Hematopoietic multipotent progenitor cell (in vitro differentiated cells): ENCODE results near the gene HS2ST1. TPM values are rescaled to one million over a fixed set of nuclear protein-coding genes. Genes with fewer than 3 reads are reported as not detected.

ENCODE experiments used
- DNase-seq, 3 donors: peaks; one replicate each; pipeline ENCODE4 v3.0.0-alpha.2; 2011 to 2015; ENCODE audit warnings: low read depth in 2 of 3, low spot score in 2 of 3
- total RNA-seq: library from RNA; depleted of rRNA; stranded (reverse); fragments of >200 nt; gene quantifications from one replicate; pipeline ENCODE4 v1.2.3, GENCODE V29; 2012

HS2ST1 gene
- total RNA-seq, 1 donor: 6.2 TPM

DNA sequence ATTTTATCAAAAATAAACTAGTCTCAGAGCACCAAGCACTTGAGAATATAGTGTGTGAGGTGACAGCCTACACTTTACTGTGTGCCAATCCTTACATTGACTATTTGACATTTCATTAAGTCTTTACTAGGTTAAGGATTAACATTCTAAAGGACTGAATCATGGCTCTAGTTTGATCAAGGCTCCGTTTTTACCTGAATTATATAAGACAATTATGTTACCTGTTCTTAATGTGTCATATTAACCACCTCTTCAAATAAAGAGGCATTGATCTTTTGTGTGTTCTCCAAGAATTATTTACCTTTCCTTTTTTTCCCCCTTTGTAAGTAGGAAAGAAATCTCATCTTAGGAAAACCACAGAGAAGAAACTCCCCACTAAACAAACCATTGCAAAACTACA is 189.7 kb downstream of the HS2ST1 start:
- DNase-seq: no peak

DNA sequence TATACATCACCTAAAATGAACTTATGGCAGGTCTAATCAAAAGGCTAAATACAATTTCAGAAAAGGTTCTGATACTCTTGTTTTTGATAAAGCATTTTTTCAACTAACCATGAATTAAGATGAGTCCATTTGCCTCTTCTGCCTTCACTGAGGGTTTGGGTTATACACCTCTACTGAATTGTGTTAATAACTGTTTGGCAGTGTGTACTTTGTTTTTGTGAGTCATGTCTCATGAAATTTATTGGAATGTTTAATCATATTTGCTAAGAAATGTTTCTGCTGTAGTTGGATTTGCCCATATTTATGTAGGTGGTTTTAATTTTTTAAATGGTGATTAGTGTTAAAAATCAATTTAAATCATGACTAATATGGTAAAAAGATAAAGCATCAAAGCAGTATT is 190.5 kb downstream of the HS2ST1 start:
- no peak for DNase-seq

DNA sequence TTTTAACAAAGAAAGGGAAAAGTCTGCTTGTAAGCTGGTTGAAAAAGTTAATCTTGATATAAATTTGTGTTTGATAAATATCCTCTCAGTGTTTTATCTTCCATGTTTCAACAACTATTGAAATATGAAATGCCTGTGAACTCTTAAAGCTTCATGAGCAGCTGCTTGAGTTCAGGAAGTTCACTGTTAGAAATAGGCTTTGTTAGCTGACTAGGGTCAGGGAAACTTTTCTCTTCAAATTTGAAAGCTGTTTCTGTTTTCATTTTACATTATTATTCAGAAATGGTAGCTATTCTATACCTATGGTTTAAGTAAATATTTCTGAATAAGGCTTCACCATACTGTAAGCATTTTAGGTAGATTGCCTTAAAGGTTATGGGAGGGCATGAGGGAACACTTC is 191.7 kb downstream of the HS2ST1 start:
- DNase-seq: no peak

DNA sequence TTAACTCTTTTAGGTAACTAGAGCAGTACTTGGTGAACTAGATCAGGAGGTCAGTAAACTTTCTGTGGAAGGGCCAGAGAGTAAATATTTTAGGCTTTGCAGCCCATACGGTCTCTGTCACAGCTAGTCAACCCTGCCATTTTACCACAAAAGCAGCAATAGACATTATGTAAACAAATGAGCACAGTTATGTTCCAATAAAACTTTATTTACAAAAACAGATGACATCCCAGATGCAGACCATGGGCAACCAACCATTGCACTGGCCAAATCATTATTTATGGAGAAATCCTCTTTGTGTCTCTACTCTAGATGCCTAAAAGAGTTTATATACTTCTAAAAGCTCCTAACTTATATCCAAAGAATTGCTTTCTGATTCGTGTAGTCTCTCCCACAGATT is 192.4 kb downstream of the HS2ST1 start:
- DNase-seq: no peak

DNA sequence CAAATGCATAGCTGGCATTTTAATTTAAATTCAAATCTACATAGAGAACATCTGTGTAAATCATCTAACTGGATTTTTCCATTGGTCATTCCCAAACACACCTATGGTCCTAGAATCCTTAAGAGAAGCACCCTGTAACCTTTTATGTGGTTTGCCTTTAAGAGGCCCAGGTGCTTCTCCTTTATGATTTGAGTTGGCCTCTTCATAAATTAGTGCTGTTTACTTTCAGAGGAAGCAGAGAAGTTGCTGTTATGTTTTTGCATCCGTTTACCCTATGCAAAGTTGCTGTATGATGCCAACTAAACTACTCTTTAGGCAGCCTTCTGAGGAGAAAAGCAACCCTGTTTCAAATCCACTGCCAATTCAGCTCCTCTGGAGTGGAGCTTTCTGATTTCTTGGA is 193.8 kb downstream of the HS2ST1 start:
- DNase-seq: no peak

DNA sequence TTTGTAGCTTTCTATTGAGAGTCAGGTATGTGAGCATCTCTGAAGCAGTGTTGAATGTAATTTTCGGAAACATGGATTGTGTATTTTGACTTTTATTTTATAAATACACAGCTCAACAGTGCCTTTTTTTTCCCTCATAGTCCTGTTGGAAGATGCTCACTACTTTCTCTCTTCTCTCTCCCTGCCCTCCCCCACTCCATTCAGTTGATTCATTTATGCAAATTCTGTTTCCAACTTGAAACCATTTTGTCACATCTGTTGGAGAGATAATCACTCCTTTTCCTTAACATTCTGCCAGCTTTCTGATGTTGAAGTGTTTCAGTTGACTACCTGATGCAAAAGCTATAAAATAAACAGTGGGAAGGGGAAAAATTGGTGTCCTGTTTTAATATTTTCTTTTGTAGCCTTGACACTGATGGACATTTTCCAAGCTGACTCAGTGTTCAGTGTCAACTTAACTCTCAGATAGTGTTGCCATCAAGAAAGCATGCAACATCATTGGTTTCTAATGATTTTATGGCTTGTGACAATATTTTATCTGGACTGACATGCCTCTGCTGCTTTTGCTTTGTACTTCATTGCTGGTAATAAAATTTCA is 194.5 kb downstream of the HS2ST1 start:
- no peak for DNase-seq

DNA sequence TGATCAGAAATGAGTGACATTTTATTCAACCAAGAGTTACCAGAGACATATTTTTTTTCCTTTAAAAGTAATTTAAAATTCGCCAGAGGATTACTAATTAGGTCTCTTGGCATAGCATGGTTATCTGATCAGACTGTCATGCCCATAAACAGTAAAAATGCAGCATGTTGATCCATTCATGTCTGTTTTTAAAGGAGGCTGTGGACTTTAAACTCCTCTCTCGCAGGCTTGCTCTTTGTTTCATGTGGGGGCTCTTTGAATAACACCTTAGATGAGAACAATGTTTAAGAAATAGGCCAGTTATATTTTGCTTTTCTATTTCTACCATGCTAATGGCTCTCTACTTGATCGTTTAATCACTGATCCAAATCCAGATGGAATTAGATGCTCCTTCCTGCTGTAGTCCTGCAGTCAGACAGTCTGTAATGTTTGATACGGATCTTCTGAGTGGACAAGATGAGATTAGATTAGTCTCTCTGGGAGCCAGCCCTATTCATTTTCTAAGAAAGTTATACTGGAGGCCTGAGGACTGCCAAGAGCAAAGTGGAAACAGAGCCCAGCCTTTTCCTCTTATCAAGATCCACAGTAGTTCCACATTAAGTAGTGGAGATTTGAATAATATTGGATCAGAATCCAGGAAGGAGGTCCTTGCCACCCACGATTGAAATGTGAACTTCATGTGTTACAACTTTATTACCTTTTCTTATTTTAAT is 197.4 kb downstream of the HS2ST1 start:
- no peak for DNase-seq

DNA sequence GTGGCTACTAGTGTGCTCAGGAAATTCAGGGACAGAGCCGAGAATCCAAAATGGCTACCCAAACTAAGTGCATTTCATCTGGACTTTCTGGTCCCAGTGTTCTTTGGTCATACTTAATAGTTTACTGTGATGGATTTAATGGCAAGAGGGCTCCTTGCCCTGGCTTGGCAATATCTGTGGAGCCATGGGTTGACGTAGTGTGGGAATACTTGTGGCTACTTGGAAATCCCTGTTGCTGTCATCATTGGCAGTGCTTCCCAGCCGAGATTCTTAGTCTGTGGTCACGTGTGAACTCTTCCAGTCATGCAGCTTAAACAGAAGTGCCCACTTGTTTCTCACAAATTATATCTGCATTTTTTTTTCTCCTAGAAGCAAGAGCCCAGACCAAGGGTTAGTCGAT is 198.9 kb downstream of the HS2ST1 start:
- DNase-seq: no peak

DNA sequence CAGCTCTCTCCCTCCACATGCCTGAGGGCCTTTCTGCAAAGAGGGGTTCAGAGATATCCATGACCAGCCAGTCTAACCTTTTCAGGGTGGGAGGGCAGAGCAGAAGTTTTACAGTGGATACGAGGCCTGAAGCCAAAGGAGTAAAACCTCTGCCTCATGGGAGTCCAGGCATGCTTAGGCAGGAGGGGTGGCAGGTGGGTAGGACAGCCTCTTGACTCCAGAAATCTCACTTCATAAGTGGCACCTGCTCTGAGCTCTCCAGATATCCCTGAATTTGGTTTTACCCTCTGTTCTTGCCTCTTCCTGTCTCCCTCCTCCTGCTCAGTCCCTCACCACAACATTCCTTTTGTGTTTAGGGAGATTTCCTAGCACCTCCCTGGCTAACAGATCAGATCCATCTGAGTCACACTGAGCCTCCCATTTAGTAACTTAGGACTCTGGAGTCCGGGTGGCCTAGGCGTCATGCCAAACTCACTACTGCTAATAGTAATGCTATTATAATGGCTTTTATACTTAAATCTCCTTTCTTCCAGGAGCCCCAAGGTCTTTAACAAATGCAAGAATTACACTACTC is 201.0 kb downstream of the HS2ST1 start:
- no peak for DNase-seq

DNA sequence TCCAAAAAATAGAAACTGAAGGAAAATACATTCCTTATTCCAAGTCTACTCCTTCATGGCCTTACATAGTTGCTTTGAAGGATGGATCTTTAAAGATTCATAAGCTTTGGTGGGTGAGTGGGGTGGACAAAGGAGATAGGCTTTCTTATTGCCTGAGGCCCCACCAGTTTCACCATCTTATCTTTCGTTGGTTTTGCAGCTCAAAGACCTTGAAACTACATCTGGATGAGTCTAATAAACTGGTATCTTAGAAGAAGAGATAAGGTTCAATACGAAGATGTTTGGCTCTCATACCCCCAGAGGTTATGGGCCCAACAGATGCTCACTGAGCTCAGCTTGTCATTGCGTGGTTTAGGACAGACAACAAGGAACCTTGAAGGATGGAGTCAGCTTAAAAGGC is 201.5 kb downstream of the HS2ST1 start:
- DNase-seq: no peak

DNA sequence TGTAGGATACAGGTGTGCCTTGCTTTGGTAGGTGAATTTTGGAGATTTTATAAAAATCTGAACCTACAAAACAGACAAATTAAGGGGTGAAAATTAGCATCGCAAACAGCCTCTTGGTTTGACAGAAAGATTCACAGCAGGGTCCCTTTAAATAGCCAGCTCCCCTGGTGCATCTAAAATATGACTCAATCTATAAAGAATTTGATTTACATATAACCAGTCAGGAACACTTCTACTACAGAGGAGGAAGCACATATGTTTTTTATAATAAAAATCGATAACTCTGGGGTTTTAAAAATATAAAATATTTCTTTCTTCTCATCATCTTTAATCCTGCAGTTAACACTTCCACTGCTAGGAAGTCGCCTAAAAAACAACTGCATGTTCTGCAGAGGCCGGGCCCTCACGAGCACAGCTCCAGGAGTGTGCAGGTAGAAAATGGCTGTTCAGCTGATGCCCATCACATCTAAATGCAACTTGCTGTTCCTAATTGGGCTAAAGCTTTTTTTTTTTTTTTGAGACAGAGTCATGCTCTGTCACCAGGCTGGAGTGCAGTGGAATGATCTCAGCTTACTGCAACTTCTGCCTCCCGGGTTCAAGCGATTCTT is 203.4 kb downstream of the HS2ST1 start:
- no peak for DNase-seq

DNA sequence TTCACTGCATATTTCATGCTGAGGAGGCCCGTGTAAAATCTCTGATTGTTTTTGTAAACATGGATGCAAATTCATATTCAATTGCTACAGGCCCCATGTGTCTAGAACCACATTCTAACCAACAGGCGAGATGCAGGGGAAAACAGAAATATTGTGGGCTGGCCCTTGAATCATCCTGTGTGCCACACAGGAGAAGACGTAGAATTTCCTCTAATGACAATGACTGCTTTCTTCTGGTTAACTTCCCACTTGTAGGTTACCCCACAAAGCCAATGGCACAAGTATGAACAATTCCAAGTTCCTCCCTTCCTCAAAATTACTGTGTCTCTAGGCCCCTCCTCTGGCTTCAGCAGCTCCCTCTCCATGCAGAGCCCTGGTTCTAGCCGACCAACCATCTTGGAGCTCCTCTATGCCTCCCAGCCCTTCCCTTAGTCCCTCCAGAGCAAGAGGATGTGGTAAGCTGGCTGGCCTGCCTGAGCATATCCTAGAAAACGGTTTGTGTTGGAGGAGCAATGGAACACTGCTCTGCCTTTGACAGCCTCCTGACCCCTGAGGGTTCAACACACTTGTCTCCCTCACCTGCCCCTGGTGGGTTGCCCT is 205.2 kb downstream of the HS2ST1 start:
- no peak for DNase-seq

DNA sequence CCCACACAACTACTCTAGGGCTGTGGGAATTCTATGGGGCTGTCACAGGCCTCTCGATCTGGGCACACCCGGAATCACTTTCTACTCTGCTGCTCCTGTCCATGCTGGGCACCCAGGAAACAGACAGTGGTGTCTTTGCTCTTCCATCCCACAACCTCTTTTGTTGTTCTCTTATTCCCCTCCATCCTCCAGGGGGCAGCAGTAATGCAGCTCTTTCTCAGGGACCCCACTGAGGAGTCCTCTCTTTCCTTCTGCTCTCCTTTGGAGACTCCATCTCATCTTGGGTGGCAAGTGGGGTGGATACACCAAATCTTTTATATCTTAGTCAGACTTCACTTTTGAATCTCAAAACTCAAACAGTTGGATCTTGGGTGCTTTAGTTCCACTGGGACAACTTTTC is 206.3 kb downstream of the HS2ST1 start:
- DNase-seq: no peak

DNA sequence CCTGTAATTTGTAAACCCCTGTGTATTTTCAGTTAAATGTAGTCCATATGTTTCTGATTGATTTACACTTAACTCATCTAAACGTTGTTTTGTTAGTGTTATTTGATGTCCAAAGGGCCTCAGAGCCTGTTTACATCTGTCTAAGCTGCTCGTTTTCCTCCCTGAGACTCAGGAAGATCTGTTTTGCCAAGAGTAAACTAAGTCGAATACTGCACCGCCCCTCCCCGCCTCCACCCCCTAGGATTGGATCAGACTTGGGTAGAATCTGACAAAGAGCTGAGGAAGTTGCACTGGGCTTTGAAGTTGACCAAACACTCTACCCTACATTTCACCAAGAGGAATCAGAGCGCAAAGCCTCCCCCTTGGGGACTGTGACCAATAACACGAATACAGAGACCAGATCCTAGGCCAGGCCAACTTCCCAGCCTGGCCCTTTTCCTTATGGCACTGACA is 207.3 kb downstream of the HS2ST1 start:
- no peak for DNase-seq

DNA sequence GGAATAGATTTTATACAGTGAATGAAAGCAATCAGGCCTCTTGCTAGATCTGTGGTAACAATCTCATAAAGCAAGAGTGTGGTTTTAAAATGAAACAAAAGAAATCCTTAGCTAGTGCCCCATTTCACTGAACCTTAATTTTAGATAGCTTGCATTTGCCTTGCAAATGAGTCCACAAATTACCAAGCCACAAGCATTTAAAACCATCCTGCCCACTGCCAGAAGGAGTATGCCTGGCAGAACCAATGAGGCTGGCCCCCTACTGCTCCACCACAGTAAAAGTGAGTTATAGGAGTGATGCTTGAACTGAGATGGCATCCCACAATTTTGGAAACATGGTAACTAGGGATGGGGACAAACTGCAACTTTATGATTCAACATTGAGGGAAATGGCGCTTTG is 207.8 kb downstream of the HS2ST1 start:
- no peak for DNase-seq

DNA sequence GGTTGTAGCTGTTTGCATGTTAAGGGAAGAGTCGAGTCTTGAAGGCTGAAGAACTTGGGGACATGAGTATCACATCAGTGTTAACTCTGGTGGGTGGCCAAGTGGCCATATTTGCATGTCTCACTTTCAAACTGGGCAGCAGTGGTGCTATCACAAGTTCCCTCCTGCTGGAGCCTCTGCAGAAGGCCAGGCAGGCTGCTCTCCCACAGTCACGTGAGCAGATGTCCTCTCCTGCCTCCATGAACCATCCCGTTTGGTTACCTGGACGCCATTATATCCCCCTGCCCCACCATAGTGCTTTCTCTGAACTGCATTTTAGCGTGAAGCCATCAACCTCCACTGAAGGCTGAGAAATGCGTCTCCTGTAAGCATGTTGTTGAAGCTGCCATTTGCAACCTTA is 209.2 kb downstream of the HS2ST1 start:
- no peak for DNase-seq

DNA sequence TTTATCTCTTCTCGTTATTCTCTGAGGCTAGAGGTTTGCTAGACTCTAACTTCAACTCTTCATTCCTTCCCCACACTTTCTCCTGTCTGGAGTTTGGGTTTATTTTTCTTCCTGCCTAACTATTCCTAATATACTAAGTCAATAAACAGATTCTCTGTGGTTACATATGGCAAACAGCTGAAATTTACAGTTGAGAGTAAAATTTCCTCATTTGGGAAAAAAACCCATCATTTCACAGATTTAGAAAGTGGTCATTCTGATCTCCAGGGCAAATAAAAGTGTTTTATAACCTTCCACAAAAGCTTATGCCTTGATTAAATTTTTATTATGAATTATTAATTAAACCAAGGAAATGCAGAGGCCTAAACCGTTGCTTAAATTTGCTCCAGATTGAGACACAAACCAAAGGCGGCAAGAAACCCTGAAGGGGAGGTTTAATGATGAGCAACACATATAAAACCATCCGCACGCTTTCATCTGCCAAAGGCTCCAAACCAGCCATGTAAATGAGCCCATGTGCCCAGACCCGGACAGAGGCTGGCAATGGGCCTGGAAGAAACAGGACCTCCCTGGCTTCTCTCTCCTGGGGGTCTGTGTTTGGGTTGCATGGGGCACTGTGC is 212.6 kb downstream of the HS2ST1 start:
- DNase-seq: no peak

DNA sequence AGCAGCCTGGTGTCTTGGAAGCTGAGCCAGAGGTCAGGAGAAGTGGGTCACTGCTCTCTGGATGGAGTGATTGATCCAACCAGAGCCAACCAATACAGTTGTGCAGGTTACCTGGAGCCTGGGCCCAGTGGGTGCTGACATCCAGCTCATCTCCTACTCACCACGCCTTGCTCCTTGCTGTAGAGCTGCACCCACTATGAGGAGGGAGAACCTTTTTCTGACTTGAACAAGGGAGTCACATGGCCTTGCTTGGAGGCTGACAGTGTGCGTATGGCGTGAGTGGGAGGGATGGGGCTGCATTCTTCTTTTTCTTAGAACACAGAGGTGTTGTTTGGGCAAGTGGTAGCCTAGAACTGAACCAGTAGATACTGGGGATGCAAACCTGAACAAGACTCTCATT is 213.1 kb downstream of the HS2ST1 start:
- DNase-seq: no peak

DNA sequence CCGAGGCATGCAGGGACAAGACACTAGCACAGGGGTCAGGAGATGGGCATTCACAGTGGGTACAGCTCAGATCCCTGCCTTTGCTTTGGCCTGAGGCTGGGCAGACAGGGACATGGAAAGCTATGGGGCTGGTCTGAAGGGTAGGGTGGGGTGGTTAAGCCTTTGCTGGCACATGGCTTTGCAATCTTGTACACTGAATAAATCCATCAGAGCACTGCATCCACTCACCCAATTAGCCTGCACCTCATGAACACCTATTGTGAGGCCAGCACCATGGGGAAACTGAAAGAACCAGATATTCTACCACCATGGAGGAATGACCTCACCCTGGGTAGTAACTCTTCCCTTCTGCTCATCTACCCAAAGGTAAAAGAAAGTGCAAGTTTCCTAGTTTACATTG is 214.6 kb downstream of the HS2ST1 start:
- DNase-seq: no peak

DNA sequence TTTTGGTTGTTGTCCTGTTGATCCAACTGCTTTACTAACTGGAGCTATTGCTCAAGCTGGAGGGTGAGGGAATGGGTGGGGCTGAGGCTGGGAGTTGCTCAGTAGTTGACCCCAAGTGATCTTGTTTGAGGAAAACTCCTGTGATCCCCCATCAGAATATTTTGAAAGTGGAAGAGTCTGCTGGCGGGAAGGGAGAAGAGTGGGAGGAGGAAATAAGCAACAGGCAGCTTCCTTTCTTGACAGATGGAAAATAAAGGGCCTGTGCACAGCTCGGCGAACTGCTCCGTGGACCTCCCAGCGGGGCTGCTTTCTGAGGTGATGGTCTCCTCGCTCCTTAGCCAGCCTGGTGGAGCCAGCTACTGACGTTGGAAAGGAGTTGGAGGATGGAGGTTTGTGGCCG is 215.2 kb downstream of the HS2ST1 start:
- DNase-seq: no peak

DNA sequence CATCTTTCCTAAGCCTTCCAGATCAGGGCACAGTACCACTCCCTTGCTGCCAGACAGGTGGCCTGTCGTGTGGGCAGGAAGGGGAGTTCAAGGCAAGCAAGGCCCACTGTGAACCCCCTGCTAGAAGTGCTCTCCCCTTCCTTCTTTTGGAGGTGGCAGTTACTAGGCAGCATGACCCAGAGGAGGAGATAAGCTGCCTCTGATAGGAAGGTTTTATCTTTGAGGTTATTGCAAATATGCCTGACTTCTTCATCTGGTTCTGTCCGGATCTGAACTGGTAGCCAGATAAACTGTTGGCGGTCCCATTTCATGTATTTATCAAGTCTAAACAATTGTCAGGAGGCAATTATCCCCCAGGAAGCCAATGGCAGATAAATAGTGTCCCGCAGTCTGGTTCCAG is 216.0 kb downstream of the HS2ST1 start:
- no peak for DNase-seq
